ENCODE results near the gene HTD2.
"Not testable (repeated sequence)": the region's sequence is repeated elsewhere in the genome, so short reads cannot be mapped to it uniquely, and the experiment has no call there.

HTD2 gene

DNA sequence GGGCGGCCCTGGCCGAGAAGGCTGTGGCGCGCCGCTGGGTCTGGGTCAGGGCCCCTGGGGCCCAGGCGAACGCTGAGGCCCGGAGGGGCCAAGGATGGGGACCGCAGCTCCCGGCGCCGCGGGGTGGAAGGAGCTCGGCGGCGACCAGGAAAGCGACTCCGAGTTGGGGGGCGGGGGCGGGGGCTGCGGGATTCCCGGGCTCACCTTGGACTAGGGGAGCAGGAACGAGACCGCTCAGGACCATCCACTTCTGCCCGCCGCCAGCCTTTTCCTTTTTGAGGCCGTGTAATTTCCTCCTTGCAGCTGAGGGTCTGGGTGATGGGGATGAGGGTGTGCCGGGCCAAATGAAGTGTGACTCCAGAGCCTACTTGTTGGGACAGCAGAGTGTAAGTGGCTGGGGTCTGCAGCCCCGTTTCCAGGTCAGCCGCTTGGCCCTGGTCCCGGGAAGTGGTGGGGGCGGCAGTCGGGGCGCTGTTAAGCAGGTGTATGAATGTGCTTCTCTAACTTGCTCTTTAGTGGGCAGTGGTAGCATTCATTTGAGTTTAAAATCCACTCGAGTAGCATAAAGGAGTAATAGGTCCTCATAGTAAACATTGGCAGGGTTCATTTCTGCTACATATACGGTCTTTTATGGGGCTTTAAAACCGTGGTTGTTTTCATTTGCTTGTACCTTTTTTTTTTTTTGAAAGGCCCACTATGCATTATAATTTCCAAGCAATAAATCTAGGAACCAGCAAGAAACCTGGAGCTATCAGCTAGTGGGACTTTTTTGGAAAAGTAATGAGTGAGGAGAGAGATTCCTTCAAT is 27.1 kb downstream of the HTD2 start:
- DNase-seq: no peak

DNA sequence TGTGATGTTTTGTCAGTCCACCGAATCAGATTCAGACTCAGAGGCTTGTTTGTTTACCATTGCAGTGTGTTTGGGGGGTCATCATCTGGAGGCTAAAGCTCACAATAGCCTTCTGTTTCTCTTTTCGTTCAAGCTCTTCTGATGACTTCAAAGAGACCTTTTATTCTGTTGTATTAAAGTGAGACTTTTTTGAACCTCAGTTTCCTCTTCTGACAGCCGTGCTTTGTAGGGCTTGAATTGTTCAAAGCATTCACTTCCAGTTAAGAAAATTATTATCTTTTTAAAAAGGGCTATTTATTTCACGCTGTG is 27.6 kb downstream of the HTD2 start:
- no peak for DNase-seq

DNA sequence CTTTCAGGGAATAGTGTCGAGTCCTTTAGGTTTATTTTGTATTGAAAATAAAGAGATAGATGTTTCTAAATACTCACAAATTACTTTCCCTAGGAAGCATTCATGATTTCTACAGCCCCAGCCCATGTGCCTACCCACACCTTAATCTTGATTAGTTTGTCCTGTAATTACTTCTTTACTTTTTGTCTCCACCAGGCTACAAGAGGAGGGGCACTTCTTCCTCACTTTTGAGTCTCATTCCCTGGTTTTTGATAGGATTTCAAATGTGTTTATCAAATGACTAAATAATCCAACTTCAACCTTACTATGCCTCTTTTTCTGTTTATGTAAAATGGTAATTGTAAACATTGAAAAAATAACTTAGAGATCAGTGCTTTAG is 28.2 kb downstream of the HTD2 start:
- no peak for DNase-seq

DNA sequence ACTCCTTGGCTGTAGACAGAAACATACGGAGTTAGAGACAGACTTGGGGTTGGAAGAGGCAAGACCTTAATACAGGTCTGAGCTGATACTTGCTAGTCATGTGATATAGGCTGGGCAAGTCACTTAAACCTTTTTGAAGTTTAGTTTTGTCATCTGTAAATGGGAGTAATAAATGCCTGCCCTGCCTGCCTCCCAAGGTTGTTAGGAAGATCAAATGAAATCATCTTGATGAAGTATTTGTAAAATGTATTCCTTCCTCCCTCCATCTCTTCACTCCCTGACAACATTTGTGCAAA is 29.3 kb downstream of the HTD2 start:
- no peak for DNase-seq

DNA sequence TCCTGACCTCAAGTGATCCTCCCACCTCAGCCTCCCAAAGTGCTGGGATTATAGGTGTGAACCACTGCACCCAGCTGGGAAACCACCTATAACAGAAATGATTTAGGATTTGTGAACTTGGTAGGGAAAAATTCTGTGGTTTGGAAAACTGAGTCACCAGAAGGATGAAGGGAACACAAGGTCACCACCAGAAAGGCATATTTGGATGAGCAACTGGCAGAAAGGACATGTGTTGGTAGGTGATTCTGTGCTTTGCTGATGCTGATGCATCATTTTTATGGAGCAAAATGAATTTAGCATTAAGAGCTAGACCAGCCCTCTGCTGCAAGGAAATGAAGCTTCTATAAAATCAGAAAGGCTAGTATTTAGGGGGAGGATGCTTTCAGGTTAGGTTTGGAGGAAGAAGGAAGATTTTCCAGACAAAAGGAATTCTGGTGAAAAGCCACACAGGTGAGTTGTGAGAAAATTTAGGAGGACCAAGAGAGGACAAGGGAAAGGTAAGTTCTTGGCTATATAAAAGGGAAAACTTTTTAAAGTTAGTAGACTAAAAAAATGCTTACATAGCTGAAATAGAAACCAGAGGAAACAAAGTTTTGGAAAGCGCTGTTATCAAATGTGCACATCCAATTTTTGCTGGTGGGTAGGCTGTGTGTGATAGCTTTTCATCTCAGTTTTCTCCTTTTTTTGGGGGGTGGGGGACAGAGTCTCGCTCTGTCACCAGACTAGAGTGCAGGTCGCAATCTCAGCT is 30.0 kb downstream of the HTD2 start:
- no peak for DNase-seq

DNA sequence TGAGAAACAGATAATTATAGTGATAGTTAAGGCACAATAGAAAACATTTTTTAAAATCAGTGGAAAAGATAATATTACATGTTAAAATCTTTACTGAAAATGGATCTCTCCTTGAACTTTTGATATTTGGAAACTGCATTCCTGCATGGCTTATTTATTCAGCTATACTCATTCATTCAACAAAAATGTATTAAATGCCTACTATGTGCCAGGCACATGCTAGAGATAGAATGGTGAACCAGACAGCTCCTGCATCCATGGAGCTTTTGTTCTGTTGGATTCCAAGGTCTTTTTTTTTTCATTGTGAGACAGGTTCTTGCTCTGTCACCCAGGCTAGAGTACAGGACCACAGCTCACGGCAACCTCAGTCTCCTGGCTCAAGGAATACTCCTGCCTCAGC is 30.9 kb downstream of the HTD2 start:
- DNase-seq: no peak

DNA sequence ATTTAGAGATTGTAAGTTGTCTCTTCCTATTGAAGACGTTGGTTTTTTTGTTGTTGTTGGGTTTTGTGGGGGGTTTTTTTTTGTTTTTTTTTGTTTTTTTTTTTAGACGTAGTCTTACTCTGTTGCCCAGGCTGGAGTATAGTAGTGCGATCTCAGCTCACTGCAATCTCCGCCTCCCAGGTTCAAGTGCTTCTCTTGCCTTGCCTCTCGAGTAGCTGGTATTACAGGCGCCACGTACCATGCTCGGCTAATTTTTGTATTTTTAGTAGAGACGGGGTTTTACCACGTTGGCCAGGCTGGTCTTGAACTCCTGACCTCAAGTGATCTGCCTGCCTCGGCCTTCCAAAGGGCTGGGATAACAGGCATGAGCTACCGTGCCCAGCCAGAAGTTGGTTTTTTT is 32.8 kb downstream of the HTD2 start:
- not testable (repeated sequence) for DNase-seq

DNA sequence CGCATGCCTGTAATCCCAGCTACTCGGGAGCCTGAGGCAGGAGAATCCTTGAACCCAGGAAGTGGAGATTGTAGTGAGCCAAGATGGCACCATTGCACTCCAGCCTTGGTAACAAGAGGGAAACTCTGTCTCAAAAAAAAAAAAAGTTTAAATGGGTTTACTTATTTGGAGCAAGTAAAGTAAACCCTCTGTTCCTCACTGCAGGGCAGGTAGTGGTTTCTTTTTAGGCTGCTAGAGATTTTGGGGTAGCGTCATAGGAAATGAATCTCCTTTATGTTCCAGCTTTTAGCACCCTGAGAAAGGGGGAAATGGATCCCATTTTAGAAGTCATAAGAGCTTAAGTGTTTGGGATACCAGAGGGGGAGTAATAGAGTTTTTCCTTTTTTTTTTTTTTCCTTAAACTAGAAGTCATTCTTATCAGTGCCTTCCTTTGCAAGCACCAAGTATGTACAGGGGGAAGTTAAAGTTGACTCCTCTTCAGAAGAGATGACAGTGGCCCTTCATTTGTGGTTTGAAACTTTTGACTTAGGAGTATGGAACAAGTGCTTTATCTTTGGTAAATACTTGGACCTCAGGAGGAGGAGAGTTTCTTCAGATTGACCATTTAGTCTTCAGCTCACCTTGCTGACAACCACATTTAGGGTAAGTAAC is 34.4 kb downstream of the HTD2 start:
- DNase-seq: no peak

DNA sequence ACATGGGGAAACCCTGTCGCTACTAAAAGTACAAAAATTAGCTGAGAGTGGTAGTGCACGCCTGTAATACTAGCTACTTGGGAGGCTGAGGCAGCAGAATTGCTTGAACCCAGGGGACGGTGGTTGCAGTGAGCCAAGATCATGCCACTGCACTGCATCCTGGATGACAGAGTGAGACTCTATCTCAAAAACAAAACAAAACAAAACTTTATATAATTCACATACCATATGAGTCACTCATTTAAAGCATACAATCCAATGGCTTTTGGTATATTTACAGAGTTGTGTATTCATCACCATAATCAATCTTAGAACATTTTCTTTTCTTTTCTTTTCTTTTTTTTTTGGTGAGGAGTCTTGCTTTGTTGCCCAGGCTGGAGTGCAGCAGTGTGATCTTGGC is 35.1 kb downstream of the HTD2 start:
- no peak for DNase-seq

DNA sequence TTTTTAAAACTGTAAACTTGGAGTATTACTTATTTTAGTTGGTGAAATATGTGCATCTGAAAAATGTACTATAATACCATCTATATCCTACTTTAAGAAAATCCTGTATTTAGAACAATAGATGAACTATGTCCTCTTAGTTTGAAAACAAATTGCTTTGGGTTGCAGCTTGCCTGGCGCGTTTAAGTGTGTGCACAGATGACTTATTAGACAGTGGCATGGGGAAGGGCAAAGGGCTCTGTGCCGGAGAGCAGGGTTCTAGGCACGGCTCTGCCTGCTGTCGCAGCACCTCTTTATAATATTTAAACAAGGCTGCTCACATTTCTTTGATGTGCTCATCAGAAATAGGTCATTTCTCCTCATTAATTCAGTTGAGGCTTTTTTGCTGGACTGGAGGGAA is 36.4 kb downstream of the HTD2 start:
- no peak for DNase-seq

DNA sequence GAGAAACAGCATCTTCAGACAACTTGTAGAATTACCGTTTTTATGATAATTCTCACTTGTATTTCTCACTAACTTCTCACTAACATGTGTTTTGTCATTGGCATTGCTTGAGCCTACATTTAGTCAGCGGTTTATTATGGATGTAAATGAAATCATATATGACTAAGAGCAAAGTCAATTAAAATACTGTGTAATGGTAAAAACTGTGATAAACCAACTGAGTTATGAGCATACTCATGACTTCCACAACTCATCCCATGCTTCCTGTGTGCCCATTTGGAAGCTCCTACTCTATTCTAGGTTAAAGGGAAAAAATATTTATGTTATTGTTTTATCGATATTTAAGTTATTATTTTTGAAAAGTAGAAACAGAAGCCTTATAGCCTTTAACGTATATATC is 39.1 kb downstream of the HTD2 start:
- DNase-seq: no peak

DNA sequence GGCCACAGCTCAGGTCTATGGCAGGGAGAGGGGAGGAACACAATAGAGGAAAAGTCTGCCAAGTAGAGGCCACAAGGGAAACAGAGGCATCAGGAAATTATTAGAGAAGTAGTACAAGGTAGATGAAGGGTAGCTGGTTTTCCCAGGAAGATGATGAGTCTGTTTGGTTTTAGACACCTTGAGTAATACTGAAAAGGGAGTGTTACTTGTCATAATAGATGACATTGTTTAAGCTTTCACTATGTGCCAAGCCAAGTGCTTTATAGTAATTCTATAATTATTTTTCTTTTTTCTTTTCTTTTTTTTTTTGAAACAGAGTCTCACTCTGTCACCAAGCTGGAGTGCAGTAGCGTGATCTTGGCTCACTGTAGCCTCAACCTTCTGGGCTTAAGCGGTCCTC is 40.0 kb downstream of the HTD2 start:
- DNase-seq: no peak

DNA sequence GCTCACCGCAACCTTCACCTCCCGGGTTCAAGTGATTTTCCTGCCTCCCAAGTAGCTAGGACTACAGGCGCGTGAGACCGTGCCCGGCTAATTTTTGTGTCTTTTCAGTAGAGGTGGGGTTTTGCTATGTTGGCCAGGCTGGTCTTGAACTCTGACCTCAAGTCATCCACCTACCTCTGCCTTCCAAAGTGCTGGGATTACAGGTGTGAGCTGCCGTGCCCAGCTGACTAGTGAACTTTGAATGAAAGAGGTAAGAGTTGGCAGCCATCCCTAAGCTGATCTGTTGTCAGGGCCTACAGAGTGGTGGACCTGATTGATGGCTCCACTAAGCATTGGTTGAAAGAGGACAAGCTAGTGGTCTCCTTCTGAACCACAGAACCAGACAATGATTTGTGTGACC is 41.7 kb downstream of the HTD2 start:
- DNase-seq: no peak

DNA sequence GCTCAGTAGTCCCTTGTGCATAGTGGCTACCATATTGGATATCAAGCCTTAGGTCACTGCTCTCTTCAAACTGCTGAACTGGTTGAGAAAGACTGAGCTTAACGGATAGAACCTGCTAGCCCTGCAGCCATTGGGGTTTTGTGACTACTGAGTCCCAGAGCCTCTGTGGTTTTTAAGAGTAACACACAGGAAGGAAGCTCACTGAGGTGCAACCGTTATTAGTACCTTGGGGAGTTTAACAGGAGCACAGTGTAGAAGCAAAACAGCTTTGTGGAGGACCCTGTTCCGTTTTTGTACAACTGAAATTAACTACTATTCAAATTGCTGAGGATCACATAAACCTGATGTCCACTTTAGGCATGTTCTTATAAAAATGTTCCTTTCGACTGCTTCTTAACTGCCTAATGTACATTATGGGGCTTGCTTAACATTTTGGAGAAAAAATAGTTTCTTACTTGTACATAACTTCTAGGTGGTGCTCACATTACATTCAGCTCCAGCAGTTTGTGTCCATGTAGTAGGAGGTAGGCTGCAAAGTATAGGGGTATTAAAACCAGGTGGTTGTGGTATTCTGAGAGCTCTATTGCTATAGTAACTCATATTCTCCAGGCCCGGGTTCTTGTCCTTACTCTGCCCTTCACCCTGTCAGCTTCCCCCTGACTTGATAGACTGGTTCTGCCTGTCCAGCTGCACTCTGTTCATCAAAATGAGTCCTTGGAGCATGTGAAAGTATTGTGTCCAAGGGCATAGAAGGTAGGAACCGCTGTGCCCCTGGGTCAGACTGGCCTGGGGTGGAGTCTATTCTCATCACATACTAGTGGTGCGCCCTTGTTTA is 43.7 kb downstream of the HTD2 start:
- no peak for DNase-seq

DNA sequence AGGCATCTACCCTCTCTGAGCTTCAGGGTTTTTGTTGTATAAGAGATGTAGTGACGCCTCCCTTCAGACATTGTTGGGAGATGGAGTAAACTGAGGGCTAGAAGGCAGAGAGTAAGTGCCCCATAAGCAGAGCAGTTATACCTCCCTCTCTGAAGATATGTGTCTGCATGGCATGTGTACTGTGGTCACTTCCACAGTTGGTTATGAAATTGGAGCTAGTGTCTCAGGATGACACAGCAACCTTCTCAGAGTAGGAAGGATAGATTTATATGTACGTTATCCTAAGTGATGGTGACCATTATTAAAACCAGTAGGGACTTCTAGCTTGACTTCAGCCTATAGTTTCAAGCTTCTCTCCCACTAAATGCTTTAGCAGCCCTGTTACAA is 44.3 kb downstream of the HTD2 start:
- no peak for DNase-seq

DNA sequence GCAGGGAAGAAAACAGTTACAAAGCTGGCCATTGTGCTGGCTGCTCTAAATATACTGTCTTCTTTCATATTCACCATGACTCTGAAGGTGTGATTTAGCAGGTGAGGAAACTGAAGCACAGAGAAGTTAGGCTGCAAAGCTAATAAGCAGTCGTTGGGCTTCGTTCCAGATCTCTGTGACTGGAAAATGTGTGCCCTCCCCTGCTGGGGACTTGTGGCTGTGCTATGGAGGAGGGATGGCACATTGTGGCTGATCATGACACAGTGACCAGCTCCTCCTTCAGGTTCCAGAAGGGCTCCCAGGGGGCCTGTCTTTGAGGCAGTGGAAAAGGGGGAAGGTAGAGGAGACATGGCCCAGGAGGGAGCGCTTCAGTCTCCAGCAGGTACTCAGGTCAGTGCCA is 45.6 kb downstream of the HTD2 start:
- no peak for DNase-seq

DNA sequence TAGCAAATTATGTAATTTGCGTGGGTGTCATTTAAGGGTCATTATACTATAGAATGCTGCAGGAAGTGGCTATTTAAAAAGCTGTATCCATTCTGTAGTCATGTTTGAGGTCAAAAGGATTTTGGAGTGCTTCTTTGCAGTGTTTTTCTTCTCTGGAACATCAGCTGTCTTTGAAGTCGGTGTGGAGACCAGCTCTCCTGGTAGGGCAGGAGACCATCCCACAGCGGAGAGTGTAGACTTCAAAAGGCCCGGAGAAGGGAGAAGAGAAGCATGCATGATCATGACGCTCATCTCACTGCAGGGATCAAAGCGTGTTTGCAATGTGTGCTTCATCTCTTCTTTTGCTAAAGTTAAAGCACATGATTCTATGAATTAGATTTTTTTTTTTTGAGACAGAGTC is 46.3 kb downstream of the HTD2 start:
- no peak for DNase-seq

DNA sequence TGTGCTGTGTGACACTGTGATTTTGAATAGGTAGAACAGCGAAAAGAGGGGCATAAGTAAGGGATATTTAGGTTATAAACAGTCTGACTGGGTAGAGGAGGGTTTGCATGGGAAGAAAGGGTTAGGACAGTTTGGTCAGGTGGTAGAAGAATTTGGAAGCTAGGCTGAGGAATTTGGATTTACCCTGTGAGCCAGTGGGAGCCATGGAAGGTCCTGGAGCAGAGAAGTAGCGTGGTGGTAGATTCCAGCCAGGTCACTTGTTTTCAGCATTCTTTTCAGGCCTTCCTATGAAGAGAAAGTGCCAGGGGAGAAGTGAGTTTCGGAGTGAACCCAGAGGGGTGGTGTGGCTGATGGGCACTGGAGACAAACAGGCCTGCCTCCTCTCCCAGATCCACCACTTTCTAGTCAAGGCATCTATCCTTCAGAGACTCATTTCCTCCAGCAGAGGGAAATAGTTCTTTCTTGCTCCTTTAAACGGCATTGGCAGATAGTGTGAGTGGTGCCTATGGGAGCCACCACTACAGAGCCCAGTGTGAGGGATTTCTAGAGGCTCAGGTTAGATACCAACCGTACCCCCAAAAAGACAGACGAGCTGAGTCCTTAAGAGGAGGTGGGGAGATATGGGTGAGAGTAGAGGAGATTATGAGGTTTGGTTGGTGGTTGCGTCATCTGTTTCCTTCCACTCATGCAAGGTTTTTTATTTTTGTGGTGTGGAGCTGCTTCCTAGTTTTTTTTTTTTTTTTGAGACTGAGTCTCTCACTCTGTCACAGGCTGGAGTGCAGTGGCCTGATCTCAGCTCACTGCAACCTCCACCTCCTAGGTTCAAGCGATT is 47.6 kb downstream of the HTD2 start:
- DNase-seq: no peak

DNA sequence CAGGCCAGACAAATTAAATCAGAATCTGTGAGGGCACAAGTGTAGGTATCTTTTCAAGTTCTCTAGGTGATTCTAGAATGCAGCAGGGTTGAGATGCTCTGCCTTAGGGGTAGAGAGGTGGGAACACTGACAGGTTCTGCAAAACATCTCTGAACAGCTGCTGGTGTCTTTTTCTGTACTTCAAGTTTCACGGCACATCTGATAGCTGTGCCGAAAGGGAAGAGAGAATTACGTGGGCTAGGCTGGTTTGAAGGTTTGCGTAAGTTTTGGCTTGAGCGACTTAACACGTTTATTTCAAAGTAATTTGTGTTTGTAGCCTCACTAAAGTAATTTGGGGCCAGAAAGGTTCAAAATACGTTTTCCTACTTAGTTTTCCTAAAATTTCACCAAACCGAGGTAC is 48.9 kb downstream of the HTD2 start:
- DNase-seq: no peak

DNA sequence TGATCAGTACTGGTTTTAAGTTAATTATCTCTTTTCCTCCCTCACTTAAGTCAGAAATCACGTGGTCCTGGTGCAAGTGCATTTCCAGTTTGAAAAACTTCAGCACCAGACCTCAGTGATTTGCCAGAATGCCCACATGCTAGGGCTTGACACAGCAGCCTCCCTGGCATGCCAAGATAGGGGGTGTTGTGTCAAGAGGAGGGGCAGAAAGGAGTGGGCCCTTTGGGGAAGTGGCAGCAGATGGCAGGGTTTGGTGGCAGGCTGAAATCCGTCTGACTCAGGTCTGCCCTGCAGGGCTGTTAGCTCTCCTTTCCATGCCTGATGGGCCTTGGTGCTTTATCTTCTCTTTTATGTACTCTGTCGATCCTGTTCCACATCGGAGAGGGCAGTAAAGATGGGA is 49.7 kb downstream of the HTD2 start:
- no peak for DNase-seq

DNA sequence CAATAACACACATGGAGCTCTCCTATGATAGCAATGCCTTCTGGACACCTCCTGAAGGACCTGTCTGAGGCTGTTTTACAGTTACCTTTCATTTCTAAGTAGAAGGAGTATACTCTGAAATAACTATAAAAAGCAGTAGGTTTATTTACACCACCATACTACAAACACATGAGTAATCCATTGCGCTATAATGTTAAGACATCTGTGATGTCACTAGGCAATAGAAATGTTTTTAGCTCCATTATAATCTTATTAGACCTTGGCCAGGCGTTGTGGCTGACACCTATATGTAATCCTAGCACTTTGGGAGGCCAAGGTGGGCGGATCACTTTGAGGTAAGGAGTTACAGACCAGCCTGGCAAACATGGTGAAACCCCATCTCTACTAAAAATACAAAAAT is 51.1 kb downstream of the HTD2 start:
- DNase-seq: no peak

DNA sequence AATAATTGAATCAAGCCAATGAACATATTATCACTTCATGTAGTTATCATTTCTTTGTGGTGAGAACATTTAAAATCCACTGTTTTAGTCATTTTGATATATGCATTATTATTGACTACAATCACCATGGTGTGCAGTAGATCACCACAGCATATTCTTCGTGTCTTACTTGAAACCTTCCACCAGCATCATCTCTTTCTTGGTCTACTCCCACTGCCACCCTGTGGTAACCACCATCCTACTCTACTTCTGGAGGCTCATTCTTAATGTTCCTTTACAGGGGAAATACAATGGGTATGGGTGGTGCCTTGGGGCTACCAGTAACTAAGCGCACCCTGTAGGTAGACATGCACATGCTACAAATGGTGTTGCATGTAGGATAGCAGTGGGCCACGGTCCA is 51.8 kb downstream of the HTD2 start:
- DNase-seq: no peak

DNA sequence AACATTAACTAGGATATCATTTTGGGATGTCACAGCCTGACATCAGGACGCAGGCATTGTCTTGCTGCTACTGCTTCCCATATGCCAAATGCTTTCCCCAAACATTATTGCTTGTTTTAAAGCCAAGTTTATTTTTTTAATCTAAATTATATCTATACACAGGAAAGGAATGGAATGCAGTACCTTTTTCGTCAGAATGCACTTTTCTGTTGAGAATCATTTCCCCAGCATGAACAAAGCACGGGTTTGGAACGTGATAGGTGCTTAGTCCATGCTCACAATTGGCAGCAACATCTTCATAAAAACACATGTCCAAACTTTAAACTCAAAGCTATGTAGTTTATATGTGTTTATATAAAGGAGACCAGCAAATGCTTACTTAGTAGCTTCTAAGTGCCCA is 52.5 kb downstream of the HTD2 start:
- no peak for DNase-seq

Measured in NCI-H1105 (cell line).